ENCODE results near the gene MAGI3. TPM values are rescaled to one million over a fixed set of nuclear protein-coding genes. Genes with fewer than 3 reads are reported as not detected.

Gene MAGI3
- total and polyA plus RNA-seq, 2 donors (not counting 1 experiment from before 2014, with no cell fraction given), result 0.30 to 0.67 TPM

GRCh38 chr1:113399062-113399583, 8.8 kb downstream of the MAGI3 start:
- H3K9me3 Mint-ChIP-seq (ENCODE audit: insufficient read depth), result no peaks in the 10 kb centered on the region
- ATAC-seq (ENCODE audit: low read depth), result no peak
- Histone ChIP-seq H3K36me3 (replicated peaks in 1 of 2; ENCODE audit: control extremely low read depth in 1 of 2, control insufficient read depth in 1 of 2, extremely low read depth in 1 of 2, insufficient read depth in 2 of 2, low read length in 1 of 2) (no peaks in the 10 kb centered on the region), H4K20me1 (ENCODE audit: control insufficient read depth, insufficient read depth, low read length, poor library complexity, severe bottlenecking) (no peaks in the 10 kb centered on the region), H3K27ac (ENCODE audit: low read length in 2 of 2) (no peak overlapping the region), H2AFZ (ENCODE audit: insufficient read depth, low read depth, low read length, poor library complexity, severe bottlenecking) (no peak overlapping the region), H3K79me2 (ENCODE audit: control insufficient read depth, insufficient read depth, low read length) (no peaks in the 10 kb centered on the region), H3K9ac (ENCODE audit: low read length) (no peak overlapping the region), H3K27me3 (replicated peaks in 1 of 4; ENCODE audit: control extremely low read depth in 1 of 4, control insufficient read depth in 3 of 4, insufficient read depth in 4 of 4, low read length in 3 of 4) (peaks cover 0 to 41% (median 7%) of the 10 kb centered on the region in 4 experiments), H3K4me2 (replicated peaks; ENCODE audit: low read depth, low read length, poor library complexity, severe bottlenecking) (no peak overlapping the region), H3K4me3 (ENCODE audit: control extremely low read depth in 1 of 5, extremely low read depth in 1 of 5, insufficient read depth in 1 of 5, low read depth in 2 of 5, low read length in 4 of 5) (no peak overlapping the region), H3K9me3 (ENCODE audit: control extremely low read depth in 1 of 3, control insufficient read depth in 2 of 3, insufficient read depth in 1 of 3, low read length in 2 of 3) (no peaks in the 10 kb centered on the region), H3K4me1 (ENCODE audit: control insufficient read depth in 2 of 2, insufficient read depth in 2 of 2, low read length in 2 of 2) (no peaks in the 10 kb centered on the region)
- intact Hi-C loops (cut with micrococcal nuclease), result loop anchor here (10.0 kb wide), 1 partner anchor 1004 kb away; the partner anchor contains the start of gene CTTNBP2NL
- no peak overlapping the region for H3K27ac Mint-ChIP-seq
- CTCF ChIA-PET, result no interaction called here
- 89% methylated on average over 3 of the region's 5 CpGs for WGBS (ENCODE audit: insufficient coverage)
- H3K4me3 Mint-ChIP-seq, result no peak overlapping the region
- DNase-seq, result no peak
- no peaks in the 10 kb centered on the region for H3K4me1 Mint-ChIP-seq
- peaks cover 38% of the 10 kb centered on the region for H3K27me3 Mint-ChIP-seq
- POLR2A ChIA-PET, result no interaction called here
- TF ChIP-seq, protein P1, sequence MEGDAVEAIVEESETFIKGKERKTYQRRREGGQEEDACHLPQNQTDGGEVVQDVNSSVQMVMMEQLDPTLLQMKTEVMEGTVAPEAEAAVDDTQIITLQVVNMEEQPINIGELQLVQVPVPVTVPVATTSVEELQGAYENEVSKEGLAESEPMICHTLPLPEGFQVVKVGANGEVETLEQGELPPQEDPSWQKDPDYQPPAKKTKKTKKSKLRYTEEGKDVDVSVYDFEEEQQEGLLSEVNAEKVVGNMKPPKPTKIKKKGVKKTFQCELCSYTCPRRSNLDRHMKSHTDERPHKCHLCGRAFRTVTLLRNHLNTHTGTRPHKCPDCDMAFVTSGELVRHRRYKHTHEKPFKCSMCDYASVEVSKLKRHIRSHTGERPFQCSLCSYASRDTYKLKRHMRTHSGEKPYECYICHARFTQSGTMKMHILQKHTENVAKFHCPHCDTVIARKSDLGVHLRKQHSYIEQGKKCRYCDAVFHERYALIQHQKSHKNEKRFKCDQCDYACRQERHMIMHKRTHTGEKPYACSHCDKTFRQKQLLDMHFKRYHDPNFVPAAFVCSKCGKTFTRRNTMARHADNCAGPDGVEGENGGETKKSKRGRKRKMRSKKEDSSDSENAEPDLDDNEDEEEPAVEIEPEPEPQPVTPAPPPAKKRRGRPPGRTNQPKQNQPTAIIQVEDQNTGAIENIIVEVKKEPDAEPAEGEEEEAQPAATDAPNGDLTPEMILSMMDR (IDR thresholded peaks at IDR 0.05), result no peak
- TF ChIP-seq EZH2 (IDR thresholded peaks at IDR 0.05; ENCODE audit: borderline replicate concordance, insufficient read depth, low read depth, low read length, poor library complexity, severe bottlenecking), result no peak

GRCh38 chr1:113401067-113401466, 10.8 kb downstream of the MAGI3 start:
- H3K9me3 ChIP-seq (ENCODE audit: control extremely low read depth in 1 of 3, control insufficient read depth in 2 of 3, insufficient read depth in 1 of 3, low read length in 2 of 3), result no peaks in the 10 kb centered on the region
- ChIA-PET CTCF (no interaction called here), POLR2A (no interaction called here)
- WGBS (ENCODE audit: insufficient coverage), result 100% methylated on average over 1 of the region's 4 CpGs
- DNase-seq, result no peak
- no peaks in the 10 kb centered on the region for H4K20me1 ChIP-seq (ENCODE audit: control insufficient read depth, insufficient read depth, low read length, poor library complexity, severe bottlenecking)
- no peaks in the 10 kb centered on the region for H3K4me1 ChIP-seq (ENCODE audit: control insufficient read depth in 2 of 2, insufficient read depth in 2 of 2, low read length in 2 of 2)
- no peak overlapping the region for H2AFZ ChIP-seq (ENCODE audit: insufficient read depth, low read depth, low read length, poor library complexity, severe bottlenecking)
- H3K27me3 ChIP-seq (replicated peaks in 1 of 4; ENCODE audit: control extremely low read depth in 1 of 4, control insufficient read depth in 3 of 4, insufficient read depth in 4 of 4, low read length in 3 of 4), result peaks cover 0 to 29% (median 7%) of the 10 kb centered on the region in 4 experiments
- H3K27me3 Mint-ChIP-seq, result peaks cover 27% of the 10 kb centered on the region
- no peak overlapping the region for H3K4me3 Mint-ChIP-seq
- H3K9me3 Mint-ChIP-seq (ENCODE audit: insufficient read depth), result no peaks in the 10 kb centered on the region
- H3K36me3 ChIP-seq (replicated peaks in 1 of 2; ENCODE audit: control extremely low read depth in 1 of 2, control insufficient read depth in 1 of 2, extremely low read depth in 1 of 2, insufficient read depth in 2 of 2, low read length in 1 of 2), result no peaks in the 10 kb centered on the region
- H3K4me3 ChIP-seq (ENCODE audit: control extremely low read depth in 1 of 5, extremely low read depth in 1 of 5, insufficient read depth in 1 of 5, low read depth in 2 of 5, low read length in 4 of 5), result no peak overlapping the region
- no peak overlapping the region for H3K9ac ChIP-seq (ENCODE audit: low read length)
- no peak overlapping the region for H3K27ac ChIP-seq (ENCODE audit: low read length in 2 of 2)
- H3K79me2 ChIP-seq (ENCODE audit: control insufficient read depth, insufficient read depth, low read length), result no peaks in the 10 kb centered on the region
- no peaks in the 10 kb centered on the region for H3K4me1 Mint-ChIP-seq
- ATAC-seq (ENCODE audit: low read depth), result no peak
- intact Hi-C loops (cut with micrococcal nuclease), result no loop called here
- no peak overlapping the region for H3K27ac Mint-ChIP-seq
- H3K4me2 ChIP-seq (replicated peaks; ENCODE audit: low read depth, low read length, poor library complexity, severe bottlenecking), result no peak overlapping the region
- no peak for TF ChIP-seq EZH2 (IDR thresholded peaks at IDR 0.05; ENCODE audit: borderline replicate concordance, insufficient read depth, low read depth, low read length, poor library complexity, severe bottlenecking)
- TF ChIP-seq, protein P1 (IDR thresholded peaks at IDR 0.05), result no peak

Measured in B cell (primary cell).